Body of pancreas (tissue), 4 donors: Measurements from ENCODE around the gene ONECUT1.

Experiments used
- CTCF ChIP-seq, 7 experiments: fragments of 450-650 bp in 4 of 7; fragments of 200-600 bp in 3 of 7; sonication (generic) in 3 of 7; IDR thresholded peaks; one replicate each; pipeline ENCODE4 v1.5.1; 2016 to 2019; ENCODE audit warnings: antibody characterized with exemption in 7 of 7
- POLR2A ChIP-seq, 3 donors: fragments of 450-650 bp; IDR thresholded peaks; one replicate each; pipeline ENCODE4 v1.6.1; 2016; ENCODE audit warnings: antibody characterized with exemption in 3 of 3, mild to moderate bottlenecking in 2 of 3

GRCh38 chr15:52796753-52797520 lies 6.8 kb upstream of the ONECUT1 start:
- TF ChIP-seq CTCF (IDR thresholded peaks at IDR 0.05) (no peak), POLR2A (IDR thresholded peaks at IDR 0.05) (no peak)
